Epithelial cell of proximal tubule (primary cell): ENCODE data around the gene KDM1B. TPM values are rescaled to one million over a fixed set of nuclear protein-coding genes. Genes with fewer than 3 reads are reported as not detected.

Experiments
- DNase-seq: peaks from one replicate; pipeline ENCODE4 v3.0.0-alpha.2; 2011; ENCODE audit warnings: low read depth
- H3K4me3 ChIP-seq: 2 replicates; pipeline ENCODE4 v1.5.1; 2011; ENCODE audit warnings: low read depth, mild to moderate bottlenecking, low read length
- total RNA-seq: library from RNA; depleted of rRNA; stranded (reverse); fragments of >200 nt; gene quantifications from 2 replicates; pipeline ENCODE4 v1.2.3, GENCODE V29; 2015
- TF ChIP-seq, protein P1 (sequence below): conservative IDR thresholded peaks from 2 replicates; pipeline ENCODE4 v1.5.1; 2012; ENCODE audit warnings: low read depth, mild to moderate bottlenecking, low read length

Gene KDM1B
- total RNA-seq, 1 donor from 2014 or later = 15.7 TPM

DNA sequence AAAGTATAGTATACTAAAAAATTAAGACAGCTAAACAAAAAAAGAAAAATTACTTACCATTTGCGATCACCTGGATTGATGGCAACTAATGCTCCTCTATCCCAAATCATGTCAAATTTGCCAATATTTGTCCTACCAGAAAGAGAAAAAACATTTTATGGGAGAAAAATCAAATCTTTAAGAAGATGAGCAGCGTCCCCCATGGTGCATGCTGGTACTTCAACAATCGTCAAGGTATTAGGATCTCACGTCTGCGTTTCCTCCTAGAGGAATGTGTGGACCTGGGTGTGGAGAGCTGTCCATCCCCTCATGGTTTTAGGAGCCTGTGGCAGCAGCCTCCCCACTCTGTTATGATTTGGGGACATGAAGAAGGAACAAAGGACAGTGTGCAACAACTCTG is 16.3 kb upstream of the KDM1B start:
- TF ChIP-seq, protein P1, sequence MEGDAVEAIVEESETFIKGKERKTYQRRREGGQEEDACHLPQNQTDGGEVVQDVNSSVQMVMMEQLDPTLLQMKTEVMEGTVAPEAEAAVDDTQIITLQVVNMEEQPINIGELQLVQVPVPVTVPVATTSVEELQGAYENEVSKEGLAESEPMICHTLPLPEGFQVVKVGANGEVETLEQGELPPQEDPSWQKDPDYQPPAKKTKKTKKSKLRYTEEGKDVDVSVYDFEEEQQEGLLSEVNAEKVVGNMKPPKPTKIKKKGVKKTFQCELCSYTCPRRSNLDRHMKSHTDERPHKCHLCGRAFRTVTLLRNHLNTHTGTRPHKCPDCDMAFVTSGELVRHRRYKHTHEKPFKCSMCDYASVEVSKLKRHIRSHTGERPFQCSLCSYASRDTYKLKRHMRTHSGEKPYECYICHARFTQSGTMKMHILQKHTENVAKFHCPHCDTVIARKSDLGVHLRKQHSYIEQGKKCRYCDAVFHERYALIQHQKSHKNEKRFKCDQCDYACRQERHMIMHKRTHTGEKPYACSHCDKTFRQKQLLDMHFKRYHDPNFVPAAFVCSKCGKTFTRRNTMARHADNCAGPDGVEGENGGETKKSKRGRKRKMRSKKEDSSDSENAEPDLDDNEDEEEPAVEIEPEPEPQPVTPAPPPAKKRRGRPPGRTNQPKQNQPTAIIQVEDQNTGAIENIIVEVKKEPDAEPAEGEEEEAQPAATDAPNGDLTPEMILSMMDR = no peak
- no peak for DNase-seq
- no peak overlapping the region for H3K4me3 ChIP-seq

DNA sequence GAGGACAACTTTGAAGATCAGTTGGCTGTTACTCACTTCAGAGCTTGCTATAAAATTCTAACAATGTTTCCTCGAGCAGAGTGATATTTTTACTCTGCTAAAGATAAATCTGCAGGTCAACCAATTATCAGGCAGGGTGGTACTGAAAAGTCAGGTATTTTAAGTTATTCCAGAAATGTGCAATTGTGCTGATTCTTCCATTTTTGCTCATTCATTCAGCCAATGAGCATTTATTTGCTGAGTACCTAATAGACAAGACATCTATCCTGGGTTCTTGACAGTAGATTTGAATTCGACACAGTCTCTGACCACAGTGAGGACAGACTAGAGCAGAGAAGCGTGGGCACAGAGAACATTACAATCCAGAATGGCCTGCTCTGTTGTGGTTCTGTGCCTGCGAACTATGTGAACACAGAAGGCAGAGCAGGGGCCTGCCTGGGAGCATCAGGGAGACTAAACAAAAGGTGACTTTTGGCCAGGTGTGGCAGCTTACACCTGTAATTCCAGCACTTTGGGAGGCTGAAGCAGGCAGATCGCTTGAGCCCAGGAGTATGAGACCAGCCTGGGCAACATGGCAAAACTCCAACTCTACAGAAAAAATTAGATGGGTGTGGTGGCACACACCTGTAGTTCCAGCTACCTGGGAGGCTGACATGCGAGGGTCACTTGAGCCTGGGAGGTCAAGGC is 15.1 kb upstream of the KDM1B start:
- H3K4me3 ChIP-seq = no peak overlapping the region
- TF ChIP-seq, protein P1 = no peak
- DNase-seq = no peak

DNA sequence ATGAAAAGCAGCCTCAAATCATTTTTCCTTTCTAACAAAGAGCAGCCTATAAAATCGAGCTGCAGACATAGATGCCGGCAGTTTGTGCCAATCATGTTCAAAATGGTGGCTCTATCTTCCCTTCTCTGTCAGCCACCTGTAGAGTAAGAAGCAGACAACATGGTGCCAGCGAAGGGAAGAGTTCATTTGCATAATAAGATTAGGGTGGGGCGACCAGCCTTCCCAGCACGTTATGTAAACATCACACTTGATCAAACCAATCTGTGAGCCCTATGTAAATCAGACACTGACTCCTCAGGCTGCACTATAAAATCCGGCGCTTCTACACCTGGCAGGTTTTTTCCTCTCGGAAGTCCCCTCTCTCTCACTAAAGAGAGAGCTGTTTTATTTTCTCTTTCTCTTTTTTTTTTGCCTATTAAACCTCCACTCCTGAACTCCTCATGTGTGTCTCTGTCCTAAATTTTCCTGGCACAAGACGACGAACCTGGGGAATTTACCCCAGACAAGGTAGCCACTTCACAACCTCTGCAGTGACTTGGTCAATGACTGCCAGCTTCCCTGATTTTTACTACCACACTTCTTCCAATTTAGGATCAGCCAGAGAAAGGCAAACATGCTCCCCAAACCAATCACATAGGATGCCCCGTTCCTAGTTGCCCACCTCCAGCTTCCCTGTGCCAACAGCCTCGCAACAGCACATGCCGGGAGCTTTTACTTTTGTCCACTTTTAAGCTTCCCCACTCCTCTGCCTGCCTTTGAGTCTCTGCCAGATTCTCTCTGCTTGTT is 13.2 kb upstream of the KDM1B start:
- TF ChIP-seq, protein P1 = no peak
- no peak for DNase-seq
- H3K4me3 ChIP-seq = no peak overlapping the region

DNA sequence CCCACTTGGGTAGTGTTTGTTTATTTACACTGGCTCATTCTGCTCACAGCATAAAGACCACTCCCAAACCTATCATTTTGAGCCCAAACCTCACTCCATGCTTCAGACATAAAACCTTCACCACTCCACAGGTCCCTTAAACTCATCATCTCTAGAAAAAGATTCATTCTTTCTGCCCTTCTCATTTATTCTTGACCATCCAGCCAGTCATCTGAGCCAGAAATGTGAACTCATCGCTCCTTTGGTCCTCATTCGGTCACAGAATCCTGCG is 12.7 kb upstream of the KDM1B start:
- TF ChIP-seq, protein P1 = no peak
- DNase-seq = no peak
- H3K4me3 ChIP-seq = no peak overlapping the region

DNA sequence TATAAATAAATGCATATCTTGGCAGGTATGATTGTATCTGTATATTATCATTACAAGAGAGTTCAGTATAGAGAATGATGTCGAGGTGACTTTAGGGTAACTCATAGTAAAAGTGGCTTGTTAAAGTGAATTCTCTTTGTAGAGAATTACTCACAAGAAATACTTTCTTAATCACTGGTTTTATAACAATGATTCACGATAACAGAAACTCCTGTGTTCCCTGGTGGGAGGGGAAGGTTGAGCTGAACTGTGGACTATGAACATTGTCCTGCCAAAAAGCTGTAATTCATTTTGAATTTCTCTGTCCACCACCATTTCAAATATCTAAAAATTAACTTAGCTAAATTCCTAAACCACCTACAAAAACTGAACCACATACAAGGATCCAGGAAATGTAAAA is 8.1 kb upstream of the KDM1B start:
- no peak overlapping the region for H3K4me3 ChIP-seq
- DNase-seq = no peak
- TF ChIP-seq, protein P1 = no peak

DNA sequence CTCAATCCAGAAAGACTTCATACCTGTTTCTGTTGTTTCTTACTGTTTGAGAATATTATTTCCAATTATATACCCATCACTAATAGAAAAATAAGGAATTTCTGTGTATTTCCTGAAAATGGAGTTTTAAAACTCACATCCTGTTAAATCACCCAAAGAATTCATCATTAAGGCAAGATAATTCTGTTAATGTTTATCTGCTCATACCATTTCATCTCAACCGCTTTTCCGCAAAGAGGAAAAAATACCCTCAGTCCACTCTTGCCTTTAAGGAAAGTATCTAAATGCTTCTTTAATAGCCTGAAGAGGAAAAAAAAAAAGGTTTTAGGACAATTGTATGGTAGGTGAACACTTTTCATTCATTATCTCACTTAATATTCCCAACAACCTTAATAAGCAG is 7.6 kb upstream of the KDM1B start:
- no peak overlapping the region for H3K4me3 ChIP-seq
- DNase-seq = no peak
- TF ChIP-seq, protein P1 = no peak
